ENCODE data around the gene PRG3. TPM values are rescaled to one million over a fixed set of nuclear protein-coding genes. Genes with fewer than 3 reads are reported as not detected.
"Not testable (repeated sequence)": the region's sequence is repeated elsewhere in the genome, so short reads cannot be mapped to it uniquely, and the experiment has no call there.

Gene PRG3
- total RNA-seq, 1 donor from 2014 or later, result not detected

- Mint-ChIP-seq H3K4me3 (ENCODE audit: low read depth) (no peak overlapping the region), H3K9me3 (no peaks in the 10 kb centered on the region), H3K27ac (no peak overlapping the region), H3K27me3 (ENCODE audit: low read depth) (no peaks in the 10 kb centered on the region), H3K4me1 (ENCODE audit: low read depth) (no peaks in the 10 kb centered on the region), H3K36me3 (ENCODE audit: low read depth) (no peaks in the 10 kb centered on the region)
- no peak for DNase-seq (ENCODE audit: low spot score)
- intact Hi-C loops (cut with micrococcal nuclease), result no loop called here
Observed at GRCh38 chr11:57374966-57375365, 6.0 kb downstream of the PRG3 start.

- no peaks in the 10 kb centered on the region for H3K27me3 Mint-ChIP-seq (ENCODE audit: low read depth)
- no peaks in the 10 kb centered on the region for H3K36me3 Mint-ChIP-seq (ENCODE audit: low read depth)
- no peaks in the 10 kb centered on the region for H3K9me3 Mint-ChIP-seq
- no peak overlapping the region for H3K27ac Mint-ChIP-seq
- no peaks in the 10 kb centered on the region for H3K4me1 Mint-ChIP-seq (ENCODE audit: low read depth)
- DNase-seq (ENCODE audit: low spot score), result no peak
- intact Hi-C loops (cut with micrococcal nuclease), result no loop called here
- H3K4me3 Mint-ChIP-seq (ENCODE audit: low read depth), result no peak overlapping the region
Observed at GRCh38 chr11:57373146-57373545, 7.8 kb downstream of the PRG3 start.

GRCh38 chr11:57370941-57371340 lies 10.0 kb downstream of the PRG3 start:
- Mint-ChIP-seq H3K36me3 (ENCODE audit: low read depth) (no peaks in the 10 kb centered on the region), H3K9me3 (no peaks in the 10 kb centered on the region), H3K27ac (no peak overlapping the region), H3K4me3 (ENCODE audit: low read depth) (no peak overlapping the region), H3K27me3 (ENCODE audit: low read depth) (no peaks in the 10 kb centered on the region), H3K4me1 (ENCODE audit: low read depth) (no peaks in the 10 kb centered on the region)
- intact Hi-C loops (cut with micrococcal nuclease), result no loop called here
- DNase-seq (ENCODE audit: low spot score), result no peak

GRCh38 chr11:57370251-57370650 lies 10.7 kb downstream of the PRG3 start:
- no peak for DNase-seq (ENCODE audit: low spot score)
- intact Hi-C loops (cut with micrococcal nuclease), result no loop called here
- H3K27me3 Mint-ChIP-seq (ENCODE audit: low read depth), result no peaks in the 10 kb centered on the region
- no peak overlapping the region for H3K27ac Mint-ChIP-seq
- H3K4me1 Mint-ChIP-seq (ENCODE audit: low read depth), result no peaks in the 10 kb centered on the region
- no peak overlapping the region for H3K4me3 Mint-ChIP-seq (ENCODE audit: low read depth)
- H3K36me3 Mint-ChIP-seq (ENCODE audit: low read depth), result no peaks in the 10 kb centered on the region
- H3K9me3 Mint-ChIP-seq, result no peaks in the 10 kb centered on the region

- H3K4me1 Mint-ChIP-seq (ENCODE audit: low read depth), result no peaks in the 10 kb centered on the region
- H3K9me3 Mint-ChIP-seq, result no peaks in the 10 kb centered on the region
- H3K36me3 Mint-ChIP-seq (ENCODE audit: low read depth), result no peaks in the 10 kb centered on the region
- intact Hi-C loops (cut with micrococcal nuclease), result no loop called here
- no peak overlapping the region for H3K27ac Mint-ChIP-seq
- H3K27me3 Mint-ChIP-seq (ENCODE audit: low read depth), result no peaks in the 10 kb centered on the region
- H3K4me3 Mint-ChIP-seq (ENCODE audit: low read depth), result no peak overlapping the region
- no peak for DNase-seq (ENCODE audit: low spot score)
Observed at GRCh38 chr11:57368845-57369232, 12.1 kb downstream of the PRG3 start.

- intact Hi-C loops (cut with micrococcal nuclease), result no loop called here
- no peak overlapping the region for H3K4me3 Mint-ChIP-seq (ENCODE audit: low read depth)
Observed at GRCh38 chr11:57368106-57368844, 12.7 kb downstream of the PRG3 start.

GRCh38 chr11:57364851-57365660 lies 15.9 kb downstream of the PRG3 start:
- H3K27me3 Mint-ChIP-seq (ENCODE audit: low read depth), result no peaks in the 10 kb centered on the region
- intact Hi-C loops (cut with micrococcal nuclease), result no loop called here
- DNase-seq (ENCODE audit: low spot score), result no peak
- H3K9me3 Mint-ChIP-seq, result no peaks in the 10 kb centered on the region
- no peaks in the 10 kb centered on the region for H3K36me3 Mint-ChIP-seq (ENCODE audit: low read depth)
- H3K4me1 Mint-ChIP-seq (ENCODE audit: low read depth), result no peaks in the 10 kb centered on the region
- no peak overlapping the region for H3K27ac Mint-ChIP-seq
- H3K4me3 Mint-ChIP-seq (ENCODE audit: low read depth), result no peak overlapping the region

More at GRCh38 chr11:57368106-57368844, 12.7 kb downstream of the PRG3 start:
- no peak for DNase-seq (ENCODE audit: low spot score)
- Mint-ChIP-seq H3K9me3 (no peaks in the 10 kb centered on the region), H3K27me3 (ENCODE audit: low read depth) (no peaks in the 10 kb centered on the region), H3K36me3 (ENCODE audit: low read depth) (no peaks in the 10 kb centered on the region), H3K4me1 (ENCODE audit: low read depth) (no peaks in the 10 kb centered on the region), H3K27ac (no peak overlapping the region)

- intact Hi-C loops (cut with micrococcal nuclease), result no loop called here
- H3K4me3 Mint-ChIP-seq (ENCODE audit: low read depth), result no peak overlapping the region
- H3K4me1 Mint-ChIP-seq (ENCODE audit: low read depth), result no peaks in the 10 kb centered on the region
- H3K36me3 Mint-ChIP-seq (ENCODE audit: low read depth), result no peaks in the 10 kb centered on the region
- no peaks in the 10 kb centered on the region for H3K27me3 Mint-ChIP-seq (ENCODE audit: low read depth)
- DNase-seq (ENCODE audit: low spot score), result no peak
- H3K9me3 Mint-ChIP-seq, result no peaks in the 10 kb centered on the region
- no peak overlapping the region for H3K27ac Mint-ChIP-seq
Observed at GRCh38 chr11:57363131-57364080, 17.5 kb downstream of the PRG3 start.

GRCh38 chr11:57361926-57362325 lies 19.0 kb downstream of the PRG3 start:
- Mint-ChIP-seq H3K27me3 (ENCODE audit: low read depth) (peaks cover 1% of the 10 kb centered on the region), H3K36me3 (ENCODE audit: low read depth) (no peaks in the 10 kb centered on the region), H3K4me3 (ENCODE audit: low read depth) (no peak overlapping the region), H3K9me3 (no peaks in the 10 kb centered on the region), H3K4me1 (ENCODE audit: low read depth) (no peaks in the 10 kb centered on the region), H3K27ac (no peak overlapping the region)
- no peak for DNase-seq (ENCODE audit: low spot score)
- intact Hi-C loops (cut with micrococcal nuclease), result no loop called here

GRCh38 chr11:57361420-57361819 lies 19.5 kb downstream of the PRG3 start:
- not testable (repeated sequence) for H3K9me3 Mint-ChIP-seq

GRCh38 chr11:57360991-57361390 lies 20.0 kb downstream of the PRG3 start:
- no peaks in the 10 kb centered on the region for H3K4me1 Mint-ChIP-seq (ENCODE audit: low read depth)
- H3K27ac Mint-ChIP-seq, result no peak overlapping the region
- no peak for DNase-seq (ENCODE audit: low spot score)
- H3K27me3 Mint-ChIP-seq (ENCODE audit: low read depth), result peaks cover 9% of the 10 kb centered on the region
- H3K4me3 Mint-ChIP-seq (ENCODE audit: low read depth), result no peak overlapping the region
- no peaks in the 10 kb centered on the region for H3K36me3 Mint-ChIP-seq (ENCODE audit: low read depth)
- intact Hi-C loops (cut with micrococcal nuclease), result no loop called here
- H3K9me3 Mint-ChIP-seq, result no peaks in the 10 kb centered on the region

More at GRCh38 chr11:57361420-57361819, 19.5 kb downstream of the PRG3 start:
- H3K36me3 Mint-ChIP-seq (ENCODE audit: low read depth); H3K27ac Mint-ChIP-seq; H3K4me1 Mint-ChIP-seq (ENCODE audit: low read depth); H3K27me3 Mint-ChIP-seq (ENCODE audit: low read depth); H3K4me3 Mint-ChIP-seq (ENCODE audit: low read depth); intact Hi-C loops (cut with micrococcal nuclease); DNase-seq (ENCODE audit: low spot score): not testable (repeated sequence)

- no peaks in the 10 kb centered on the region for H3K9me3 Mint-ChIP-seq
- H3K27ac Mint-ChIP-seq, result no peak overlapping the region
- H3K4me3 Mint-ChIP-seq (ENCODE audit: low read depth), result no peak overlapping the region
- peaks cover 10% of the 10 kb centered on the region for H3K27me3 Mint-ChIP-seq (ENCODE audit: low read depth)
- H3K4me1 Mint-ChIP-seq (ENCODE audit: low read depth), result no peaks in the 10 kb centered on the region
- no peak for DNase-seq (ENCODE audit: low spot score)
- intact Hi-C loops (cut with micrococcal nuclease), result no loop called here
- no peaks in the 10 kb centered on the region for H3K36me3 Mint-ChIP-seq (ENCODE audit: low read depth)
Observed at GRCh38 chr11:57359896-57360690, 20.9 kb downstream of the PRG3 start.
